ENCODE data around the gene FGD3. TPM values are rescaled to one million over a fixed set of nuclear protein-coding genes. Genes with fewer than 3 reads are reported as not detected.

Gene FGD3
- total RNA-seq, 2 experiments from 2014 or later, result 41.5 to 42.9 TPM

- Mint-ChIP-seq H3K27me3 (no peaks in the 10 kb centered on the region), H3K27ac (no peak overlapping the region), H3K9me3 (no peaks in the 10 kb centered on the region), H3K36me3 (peaks cover 6% of the 10 kb centered on the region), H3K4me3 (no peak overlapping the region), H3K4me1 (peaks cover 50% of the 10 kb centered on the region)
- no peak for DNase-seq
Observed at GRCh38 chr9:92948632-92949031, 1.3 kb downstream of the FGD3 start.

GRCh38 chr9:92949266-92949982, 2.1 kb downstream of the FGD3 start:
- H3K27ac Mint-ChIP-seq, result no peak overlapping the region

GRCh38 chr9:92950359-92950955, 3.1 kb downstream of the FGD3 start:
- Mint-ChIP-seq H3K4me3 (no peak overlapping the region), H3K36me3 (peaks cover 4% of the 10 kb centered on the region), H3K4me1 (peaks cover 67% of the 10 kb centered on the region), H3K27me3 (no peaks in the 10 kb centered on the region), H3K9me3 (no peaks in the 10 kb centered on the region), H3K27ac (no peak overlapping the region)
- DNase-seq, result no peak

More at GRCh38 chr9:92949266-92949982, 2.1 kb downstream of the FGD3 start:
- Mint-ChIP-seq H3K4me3 (no peak overlapping the region), H3K9me3 (no peaks in the 10 kb centered on the region), H3K4me1 (peaks cover 58% of the 10 kb centered on the region), H3K27me3 (no peaks in the 10 kb centered on the region), H3K36me3 (peaks cover 6% of the 10 kb centered on the region)
- DNase-seq, result no peak

- no peak for DNase-seq
- Mint-ChIP-seq H3K36me3 (no peaks in the 10 kb centered on the region), H3K27me3 (no peaks in the 10 kb centered on the region), H3K9me3 (no peaks in the 10 kb centered on the region), H3K4me3 (peak overlapping the region; percentile 40), H3K4me1 (peaks cover 78% of the 10 kb centered on the region), H3K27ac (peak overlapping the region; percentile 92)
Observed at GRCh38 chr9:92952906-92953610, 5.7 kb downstream of the FGD3 start.

GRCh38 chr9:92954049-92954861, 6.9 kb downstream of the FGD3 start:
- Mint-ChIP-seq H3K27me3 (no peaks in the 10 kb centered on the region), H3K27ac (peak overlapping the region; percentile 92), H3K9me3 (no peaks in the 10 kb centered on the region), H3K4me3 (peak overlapping the region; percentile 67), H3K4me1 (peaks cover 71% of the 10 kb centered on the region), H3K36me3 (no peaks in the 10 kb centered on the region)
- DNase-seq, result peak; percentile 80

GRCh38 chr9:92954886-92955285, 7.6 kb downstream of the FGD3 start:
- H3K4me1 Mint-ChIP-seq, result peaks cover 68% of the 10 kb centered on the region
- H3K27me3 Mint-ChIP-seq, result no peaks in the 10 kb centered on the region
- H3K4me3 Mint-ChIP-seq, result peak overlapping the region; percentile 67
- DNase-seq, result no peak
- peaks cover 1% of the 10 kb centered on the region for H3K36me3 Mint-ChIP-seq
- H3K9me3 Mint-ChIP-seq, result no peaks in the 10 kb centered on the region
- peak overlapping the region; percentile 92 for H3K27ac Mint-ChIP-seq

GRCh38 chr9:92960561-92961290, 13.4 kb downstream of the FGD3 start:
- no peak overlapping the region for H3K4me3 Mint-ChIP-seq
- H3K27ac Mint-ChIP-seq, result peak overlapping the region; percentile 99
- DNase-seq, result no peak
- peaks cover 33% of the 10 kb centered on the region for H3K36me3 Mint-ChIP-seq
- H3K4me1 Mint-ChIP-seq, result peaks cover 44% of the 10 kb centered on the region
- no peaks in the 10 kb centered on the region for H3K27me3 Mint-ChIP-seq
- H3K9me3 Mint-ChIP-seq, result peaks cover 13% of the 10 kb centered on the region

- H3K4me3 Mint-ChIP-seq, result peak overlapping the region; percentile 32
- no peaks in the 10 kb centered on the region for H3K27me3 Mint-ChIP-seq
- H3K4me1 Mint-ChIP-seq, result peaks cover 40% of the 10 kb centered on the region
- peak overlapping the region; percentile 99 for H3K27ac Mint-ChIP-seq
- H3K9me3 Mint-ChIP-seq, result peaks cover 13% of the 10 kb centered on the region
- DNase-seq, result peak; percentile 58
- peaks cover 41% of the 10 kb centered on the region for H3K36me3 Mint-ChIP-seq
Observed at GRCh38 chr9:92961627-92962302, 14.4 kb downstream of the FGD3 start.

- peak overlapping the region; percentile 99 for H3K27ac Mint-ChIP-seq
- no peak overlapping the region for H3K4me3 Mint-ChIP-seq
- H3K9me3 Mint-ChIP-seq, result peaks cover 13% of the 10 kb centered on the region
- H3K36me3 Mint-ChIP-seq, result peaks cover 47% of the 10 kb centered on the region
- H3K27me3 Mint-ChIP-seq, result no peaks in the 10 kb centered on the region
- peaks cover 41% of the 10 kb centered on the region for H3K4me1 Mint-ChIP-seq
- no peak for DNase-seq
Observed at GRCh38 chr9:92962303-92962649, 15.0 kb downstream of the FGD3 start.

- H3K27ac Mint-ChIP-seq, result peak overlapping the region; percentile 99
- no peak for DNase-seq
- H3K36me3 Mint-ChIP-seq, result peaks cover 52% of the 10 kb centered on the region
- H3K9me3 Mint-ChIP-seq, result peaks cover 13% of the 10 kb centered on the region
- H3K4me3 Mint-ChIP-seq, result no peak overlapping the region
- H3K27me3 Mint-ChIP-seq, result no peaks in the 10 kb centered on the region
- peaks cover 42% of the 10 kb centered on the region for H3K4me1 Mint-ChIP-seq
Observed at GRCh38 chr9:92962846-92963245, 15.5 kb downstream of the FGD3 start.

- DNase-seq, result peak; percentile 72
- peaks cover 55% of the 10 kb centered on the region for H3K36me3 Mint-ChIP-seq
- peaks cover 13% of the 10 kb centered on the region for H3K9me3 Mint-ChIP-seq
- peak overlapping the region; percentile 93 for H3K4me3 Mint-ChIP-seq
- peaks cover 49% of the 10 kb centered on the region for H3K4me1 Mint-ChIP-seq
- peak overlapping the region; percentile 99 for H3K27ac Mint-ChIP-seq
- no peaks in the 10 kb centered on the region for H3K27me3 Mint-ChIP-seq
Observed at GRCh38 chr9:92963831-92964606, 16.7 kb downstream of the FGD3 start.

GRCh38 chr9:92964607-92965060, 17.3 kb downstream of the FGD3 start:
- Mint-ChIP-seq H3K4me3 (peak overlapping the region; percentile 93), H3K27me3 (no peaks in the 10 kb centered on the region), H3K27ac (peak overlapping the region; percentile 99), H3K4me1 (peaks cover 53% of the 10 kb centered on the region), H3K9me3 (peaks cover 13% of the 10 kb centered on the region), H3K36me3 (peaks cover 55% of the 10 kb centered on the region)
- DNase-seq, result no peak

- Mint-ChIP-seq H3K27me3 (no peaks in the 10 kb centered on the region), H3K4me1 (peaks cover 57% of the 10 kb centered on the region), H3K4me3 (peak overlapping the region; percentile 93), H3K27ac (peak overlapping the region; percentile 99), H3K36me3 (peaks cover 51% of the 10 kb centered on the region), H3K9me3 (peaks cover 13% of the 10 kb centered on the region)
- no peak for DNase-seq
Observed at GRCh38 chr9:92965061-92965758, 17.9 kb downstream of the FGD3 start.

Measured in activated naive CD8-positive, alpha-beta T cell treated with anti-CD3 and anti-CD28 coated beads for 36 hours (primary cell).